Aorta (tissue), 5 donors: ENCODE measurements around the gene KCNH8. TPM values are rescaled to one million over a fixed set of nuclear protein-coding genes. Genes with fewer than 3 reads are reported as not detected.
"Not testable (repeated sequence)": the region's sequence is repeated elsewhere in the genome, so short reads cannot be mapped to it uniquely, and the experiment has no call there.

Experiments
- ATAC-seq: fragments of 200-7000 bp; cut with Tn5 transposase; one replicate; pipeline ENCODE4 v1.9.1; 2022; ENCODE audit warnings: moderate library complexity; ENCODE audit not compliant: low FRiP score
- DNase-seq, 2 donors: peaks; one replicate each; pipeline ENCODE4 v3.0.0-alpha.2; 2020
- H3K27ac ChIP-seq, 2 donors: one replicate each; pipeline ENCODE4 v1.5.1; 2013; ENCODE audit warnings: low read length in 2 of 2, mild to moderate bottlenecking in 2 of 2, moderate library complexity in 2 of 2, control low read depth in 1 of 2, inconsistent platforms in 1 of 2, low read depth in 1 of 2
- H3K27me3 ChIP-seq, 2 donors: one replicate each; pipeline ENCODE4 v1.6.1; 2013; ENCODE audit warnings: control low read depth in 1 of 2, low read length in 1 of 2, mild to moderate bottlenecking in 1 of 2, moderate library complexity in 1 of 2; ENCODE audit not compliant: insufficient read depth in 2 of 2, control insufficient read depth in 1 of 2
- H3K36me3 ChIP-seq, 2 donors: one replicate each; pipeline ENCODE4 v1.6.1; 2013; ENCODE audit warnings: control low read depth in 1 of 2, low read length in 1 of 2, mild to moderate bottlenecking in 1 of 2; ENCODE audit not compliant: insufficient read depth in 2 of 2, control insufficient read depth in 1 of 2
- H3K4me1 ChIP-seq, 2 donors: one replicate each; pipeline ENCODE4 v1.6.1; 2013; ENCODE audit warnings: low read length in 2 of 2, control low read depth in 1 of 2, mild to moderate bottlenecking in 1 of 2, moderate library complexity in 1 of 2; ENCODE audit not compliant: insufficient read depth in 2 of 2, control insufficient read depth in 1 of 2
- H3K4me3 ChIP-seq, 2 donors: one replicate each; pipeline ENCODE4 v1.5.1; 2013; ENCODE audit warnings: low read length in 2 of 2, control low read depth in 1 of 2, mild to moderate bottlenecking in 1 of 2
- H3K9me3 ChIP-seq: one replicate; pipeline ENCODE4 v1.6.1; 2013; ENCODE audit warnings: mild to moderate bottlenecking, low read length; ENCODE audit not compliant: control insufficient read depth
- WGBS, 2 donors: extraction: QIAGEN DNeasy Blood & Tissue Kit; methylation state at CpG; one replicate each; pipeline ENCODE4 v1.1.7; 2013; 5-methylcytosine and 5-hydroxymethylcytosine counted together
- intact Hi-C, 2 donors: fragments of 100-400 bp; cut with DNase I; formaldehyde crosslinking; loops; one replicate each; pipeline versions ENCODE4 v1.14.2 to v1.15.0; 2022
- polyA plus RNA-seq, 2 donors: library from polyadenylated mRNA; stranded (reverse); fragments of 200-250 nt; gene quantifications; one replicate each; pipeline ENCODE4 v1.2.3, GENCODE V29; 2013
- total RNA-seq, 2 donors: library from RNA; stranded (reverse); fragmentation: NEBNext Ultra II Directional; extraction: Animal tissue kit (Norgen Biotek cat#: 25700); gene quantifications; one replicate each; pipeline ENCODE4 v1.2.1, GENCODE V29; 2021
- donor health status: healthy with polysubstance abuse.
- donor health status: Bipolar disorder and iron deficiency.
- donor health status: DM: no; HTN: no; CAD: no.
- donor health status: DM: no; HTN: no; CAD: no.
- donor health status: DM: yes; HTN: yes; CAD: no.

Gene KCNH8
- total and polyA plus RNA-seq, 4 donors, result 0.13 to 0.29 (median 0.15) TPM; not detected in 1

DNA sequence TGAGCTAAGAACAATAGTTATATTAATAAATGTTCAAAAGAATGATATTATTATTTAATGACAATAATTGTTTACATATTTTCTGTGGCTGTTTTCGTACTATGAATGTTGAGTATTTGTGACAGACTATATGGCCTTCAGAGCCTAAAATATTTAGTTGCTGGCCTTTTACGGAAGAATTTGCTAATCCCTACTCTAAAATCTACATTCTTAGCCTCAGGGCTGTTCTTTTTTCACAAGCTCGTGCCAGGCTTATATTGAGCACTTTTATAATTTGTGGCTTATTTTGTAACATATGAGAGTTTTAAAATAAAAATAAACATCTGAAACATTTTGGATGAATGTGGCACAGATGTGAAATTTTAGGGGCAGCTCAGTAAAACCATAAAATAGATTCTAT lies 79.9 kb downstream of the KCNH8 start:
- intact Hi-C loops, result no loop called here
- Histone ChIP-seq H3K36me3 (no peaks in the 10 kb centered on the region), H3K27ac (no peak overlapping the region), H3K27me3 (no peaks in the 10 kb centered on the region), H3K4me1 (no peaks in the 10 kb centered on the region), H3K9me3 (no peaks in the 10 kb centered on the region), H3K4me3 (no peak overlapping the region)
- ATAC-seq (no peak), DNase-seq (no peak)
- 60 to 71% methylated on average over 3 of the region's 3 CpGs for WGBS, 2 donors

DNA sequence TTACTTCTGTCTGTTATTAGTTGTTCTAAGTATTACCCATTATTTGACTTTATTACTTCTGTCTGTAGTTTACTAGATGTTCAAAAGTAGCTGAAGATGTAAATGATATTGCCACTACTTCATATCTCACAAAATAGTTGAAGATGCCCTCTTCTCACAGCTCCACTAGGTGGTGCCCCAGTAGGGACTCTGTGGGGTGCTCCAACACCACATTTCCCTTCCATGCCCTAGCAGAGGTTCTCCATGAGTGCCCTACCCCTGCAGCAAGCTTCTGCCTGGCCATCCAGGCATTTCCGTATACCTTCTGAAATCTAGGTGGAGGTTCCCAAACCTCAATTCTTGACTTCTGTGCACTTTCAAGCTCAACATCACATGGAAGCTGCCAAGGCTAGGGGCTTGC lies 80.8 kb downstream of the KCNH8 start:
- Histone ChIP-seq H3K4me3 (no peak overlapping the region), H3K9me3 (no peaks in the 10 kb centered on the region), H3K36me3 (no peaks in the 10 kb centered on the region), H3K27ac (no peak overlapping the region), H3K27me3 (no peaks in the 10 kb centered on the region), H3K4me1 (no peaks in the 10 kb centered on the region)
- WGBS, 2 donors, result 85 to 94% methylated on average over 1 of the region's 1 CpG
- ATAC-seq (no peak), DNase-seq (no peak)
- intact Hi-C loops, result no loop called here

DNA sequence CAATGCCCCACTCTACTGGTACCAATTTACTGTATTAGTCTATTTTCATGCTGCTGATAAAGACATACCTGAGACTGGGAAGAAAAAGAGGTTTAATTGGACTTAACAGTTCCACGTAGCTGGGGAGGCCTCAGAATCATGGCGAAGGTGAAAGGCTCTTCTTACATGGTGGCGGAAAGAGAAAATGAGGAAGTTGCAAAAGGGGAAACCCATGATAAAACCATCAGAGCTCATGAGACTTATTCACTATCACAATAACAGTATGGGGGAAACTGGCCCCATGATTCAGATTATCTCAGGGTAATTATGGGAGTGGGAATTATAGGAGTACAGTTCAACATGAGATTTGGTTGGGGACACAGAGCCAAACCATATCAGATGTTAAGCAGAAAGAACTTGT lies 81.6 kb downstream of the KCNH8 start:
- intact Hi-C loops, H3K9me3 ChIP-seq, H3K4me3 ChIP-seq, DNase-seq, H3K27ac ChIP-seq, H3K36me3 ChIP-seq, H3K27me3 ChIP-seq, H3K4me1 ChIP-seq, ATAC-seq: not testable (repeated sequence)
- 84 to 94% methylated on average over 3 of the region's 3 CpGs for WGBS, 2 donors

DNA sequence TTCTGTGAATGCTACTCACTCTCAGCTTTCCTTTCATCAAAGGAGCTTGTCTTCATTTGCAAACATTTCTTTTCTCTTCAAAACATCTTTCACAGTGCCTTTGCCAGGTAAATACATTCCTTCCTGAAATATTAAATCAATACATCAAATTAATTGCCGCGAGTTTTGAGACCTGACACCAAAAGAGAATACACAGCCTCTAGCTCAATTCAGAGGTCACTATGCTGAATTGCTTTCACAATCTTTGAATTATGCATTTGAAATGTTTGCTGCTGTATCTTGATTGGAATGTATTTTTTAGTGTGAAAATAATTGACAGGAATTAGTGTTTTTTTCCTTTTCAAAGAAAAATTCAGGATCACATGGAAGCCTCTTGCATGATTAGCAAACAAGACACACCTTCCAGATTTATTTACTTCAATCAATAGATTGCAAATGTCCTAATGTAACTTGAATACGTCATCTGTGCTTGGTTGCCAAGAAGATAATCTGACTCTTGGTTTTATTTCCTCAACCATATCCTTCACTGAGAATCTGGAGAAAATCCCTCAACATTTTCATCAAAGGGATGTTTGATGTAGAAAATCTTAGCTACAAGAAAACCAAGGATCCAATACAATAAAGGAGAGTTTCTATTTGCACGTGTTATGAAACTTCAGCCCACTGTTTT lies 83.6 kb downstream of the KCNH8 start:
- Histone ChIP-seq H3K4me1 (no peaks in the 10 kb centered on the region), H3K36me3 (no peaks in the 10 kb centered on the region), H3K9me3 (no peaks in the 10 kb centered on the region), H3K4me3 (no peak overlapping the region), H3K27ac (no peak overlapping the region), H3K27me3 (no peaks in the 10 kb centered on the region)
- DNase-seq (no peak), ATAC-seq (no peak)
- intact Hi-C loops, result no loop called here
- WGBS, 2 donors, result 82% methylated on average over 4 of the region's 4 CpGs

DNA sequence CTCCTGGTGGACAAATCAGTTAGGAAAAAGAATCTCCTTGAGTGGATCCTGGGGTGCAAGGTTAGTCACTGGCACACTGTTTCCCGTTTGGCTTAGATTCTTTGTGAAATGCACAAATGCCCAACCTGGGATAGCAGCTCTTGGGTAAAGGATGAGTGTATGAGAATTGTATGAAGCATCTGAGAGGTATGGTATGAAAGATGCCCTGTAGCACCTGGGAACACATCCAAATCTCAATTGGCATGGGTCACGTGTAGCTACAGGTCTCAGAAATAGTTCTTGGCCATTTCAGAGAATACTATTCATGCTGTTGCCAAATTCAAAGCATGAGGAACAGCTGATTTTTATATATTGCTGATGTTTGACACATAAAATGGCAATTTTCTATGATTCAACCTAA lies 84.3 kb downstream of the KCNH8 start:
- no peaks in the 10 kb centered on the region for H3K27me3 ChIP-seq
- DNase-seq (no peak), ATAC-seq (no peak)
- no peak overlapping the region for H3K27ac ChIP-seq
- no peaks in the 10 kb centered on the region for H3K4me1 ChIP-seq
- intact Hi-C loops, result no loop called here
- H3K4me3 ChIP-seq, result no peak overlapping the region
- no peaks in the 10 kb centered on the region for H3K36me3 ChIP-seq
- WGBS, 2 donors, result 31 to 39% methylated on average over 2 of the region's 2 CpGs
- no peaks in the 10 kb centered on the region for H3K9me3 ChIP-seq

DNA sequence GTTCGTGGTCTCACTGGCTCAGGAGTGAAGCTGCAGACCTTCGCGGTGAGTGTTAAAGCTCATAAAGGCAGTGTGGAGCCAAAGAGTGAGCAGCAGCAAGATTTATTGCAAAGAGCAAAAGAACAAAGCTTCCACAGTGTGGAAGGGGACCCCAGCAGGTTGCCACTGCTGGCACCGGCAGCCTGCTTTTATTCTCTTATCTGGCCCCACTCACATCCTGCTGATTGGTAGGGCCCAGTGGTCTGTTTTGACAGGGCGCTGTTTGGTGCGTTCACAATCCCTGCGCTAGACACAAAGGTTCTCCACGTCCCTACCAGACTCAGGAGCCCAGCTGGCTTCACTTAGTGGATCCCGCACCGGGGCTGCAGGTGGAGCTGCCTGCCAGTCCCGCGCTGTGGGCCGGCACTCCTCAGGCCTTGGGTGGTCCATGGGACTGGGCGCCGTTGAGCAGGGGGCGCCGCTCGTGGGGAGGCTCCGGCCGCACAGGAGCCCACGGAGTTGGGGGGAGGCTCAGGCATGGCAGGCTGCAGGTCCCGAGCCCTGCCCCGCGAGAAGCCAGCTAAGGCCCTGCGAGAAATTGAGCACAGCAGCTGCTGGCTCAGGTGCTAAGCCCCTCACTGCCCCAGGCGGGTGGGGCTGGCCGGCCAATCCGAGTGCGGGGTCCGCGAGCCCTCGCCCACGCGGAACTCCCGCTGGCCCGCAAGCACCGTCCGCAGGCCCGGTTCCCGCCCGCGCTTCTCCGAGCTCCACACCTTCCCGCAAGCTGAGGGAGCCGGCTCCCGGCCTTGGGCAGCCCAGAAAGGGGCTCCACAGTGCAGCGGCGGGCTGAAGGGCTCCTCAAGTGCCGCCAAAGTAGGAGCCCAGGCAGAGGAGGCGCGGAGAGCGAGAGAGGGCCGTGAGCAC lies 85.8 kb downstream of the KCNH8 start:
- ATAC-seq, H3K36me3 ChIP-seq, H3K27ac ChIP-seq, H3K4me1 ChIP-seq, H3K4me3 ChIP-seq, H3K27me3 ChIP-seq, intact Hi-C loops, H3K9me3 ChIP-seq: not testable (repeated sequence)
- WGBS, 2 donors, result 91 to 92% methylated on average over 53 of the region's 53 CpGs
- DNase-seq, result peak in 1 of 2 donors; percentile 54

DNA sequence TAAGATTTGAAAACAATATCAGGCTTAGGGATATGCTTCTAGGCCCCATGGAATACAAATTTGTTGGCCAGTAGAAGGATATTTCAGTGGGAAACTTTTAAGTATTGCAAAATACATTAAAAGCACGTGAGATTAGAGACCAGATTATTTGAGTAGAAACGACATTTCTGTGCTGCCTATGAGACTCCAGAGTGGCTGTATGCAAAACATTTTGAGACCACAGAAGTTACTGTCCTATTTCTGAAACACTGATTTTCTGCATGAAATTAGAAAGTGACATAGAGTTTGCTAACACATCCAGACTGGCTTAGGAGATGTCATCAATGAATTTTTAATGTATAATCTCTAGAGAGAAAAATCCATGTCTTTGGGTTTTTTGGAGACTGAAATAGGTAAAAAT lies 99.8 kb downstream of the KCNH8 start:
- H3K27me3 ChIP-seq, result no peaks in the 10 kb centered on the region
- ATAC-seq (no peak), DNase-seq (no peak)
- H3K36me3 ChIP-seq, result no peaks in the 10 kb centered on the region
- WGBS, 2 donors, result 64 to 74% methylated on average over 2 of the region's 2 CpGs
- H3K4me3 ChIP-seq, result no peak overlapping the region
- intact Hi-C loops, result no loop called here
- no peaks in the 10 kb centered on the region for H3K9me3 ChIP-seq
- H3K27ac ChIP-seq, result no peak overlapping the region
- H3K4me1 ChIP-seq, result no peaks in the 10 kb centered on the region

DNA sequence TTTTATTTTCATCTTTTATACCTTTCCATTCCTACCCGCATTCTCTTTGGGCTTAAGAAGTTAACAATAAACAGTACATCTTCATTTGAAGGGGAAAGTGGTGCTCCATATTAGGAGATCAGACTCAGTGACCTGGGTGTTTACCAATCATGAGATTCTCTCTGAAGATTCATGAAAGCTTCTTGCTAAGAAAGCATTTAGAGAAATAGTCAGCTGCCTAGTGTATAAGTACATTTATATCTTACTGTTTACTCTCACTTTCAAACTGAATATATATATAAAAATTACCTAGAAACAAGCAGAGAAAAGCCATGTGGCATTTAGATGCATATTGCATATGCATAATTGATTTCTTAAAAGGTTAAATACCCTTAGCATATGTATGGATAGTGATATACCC lies 100.5 kb downstream of the KCNH8 start:
- 85 to 89% methylated on average over 1 of the region's 1 CpG for WGBS, 2 donors
- Histone ChIP-seq H3K9me3 (no peaks in the 10 kb centered on the region), H3K4me1 (no peaks in the 10 kb centered on the region), H3K4me3 (no peak overlapping the region), H3K27me3 (no peaks in the 10 kb centered on the region), H3K36me3 (no peaks in the 10 kb centered on the region), H3K27ac (no peak overlapping the region)
- ATAC-seq, result no peak
- intact Hi-C loops, result no loop called here
- DNase-seq, result no peak
